ENCODE results near the gene MRPS26. TPM values are rescaled to one million over a fixed set of nuclear protein-coding genes. Genes with fewer than 3 reads are reported as not detected.

MRPS26 gene
- total and polyA plus RNA-seq, 2 of the 13 experiments (the other 11 are each of a cell fraction or from before 2014, with no cell fraction given) = 89.8 to 187 TPM

GRCh38 chr20:3042625-3043024 lies 3.2 kb upstream of the MRPS26 start (continued):
- TF ChIP-seq PAF1 (CRISPR knock-in tag; IDR thresholded peaks at IDR 0.05) = no peak
- no peak for TF ChIP-seq ZNF660 (CRISPR knock-in tag; IDR thresholded peaks at IDR 0.05; ENCODE audit: borderline replicate concordance, low read depth)
- no peak for TF ChIP-seq RXRB (CRISPR knock-in tag; IDR thresholded peaks at IDR 0.05; ENCODE audit: borderline replicate concordance)
- no peak for TF ChIP-seq MYPOP (CRISPR knock-in tag; IDR thresholded peaks at IDR 0.05)
- TF ChIP-seq ZNF552 (CRISPR knock-in tag; IDR thresholded peaks at IDR 0.05; ENCODE audit: borderline replicate concordance) = no peak
- peak; percentile 36 for TF ChIP-seq AGO2 (optimal IDR thresholded peaks at IDR 0.05; ENCODE audit: low read depth, low read length)
- TF ChIP-seq ZNF282 (IDR thresholded peaks at IDR 0.05; ENCODE audit: partially characterized antibody) = no peak
- TF ChIP-seq DBP (CRISPR knock-in tag; IDR thresholded peaks at IDR 0.05; ENCODE audit: not compliant biosample characterization) = no peak

GRCh38 chr20:3043322-3043721 lies 2.5 kb upstream of the MRPS26 start, which contains the start of gene GNRH2:
TSS of gene GNRH2 (plus strand) at chr20:3043622. CDS start at chr20:3044415, 793 bp downstream.
- FAIRE-seq (no peak), ATAC-seq (no peak), DNase-seq (ENCODE audit: low spot score) (no peak)
- H4K20me1 ChIP-seq (ENCODE audit: insufficient read depth, low read length) = no peaks in the 10 kb centered on the region
- H3K27me3 ChIP-seq (ENCODE audit: control insufficient read depth in 1 of 2, insufficient read depth in 2 of 2, low read length in 2 of 2) = no peaks in the 10 kb centered on the region; a peak in 1 of 5 replicates
- POLR2A ChIA-PET = no interaction called here
- no peak within 1 kb of the TSS for H3K4me2 ChIP-seq (ENCODE audit: low read depth, low read length)
- peaks cover 39% of the 10 kb centered on the region for H3K4me1 ChIP-seq (ENCODE audit: insufficient read depth, low read length)
- in situ Hi-C loops (cut with HindIII; ENCODE audit: extremely low pct_ligation_motif_present, low pct_unique_long_range_greater_than_20kb) = no loop called here
- H3K79me2 ChIP-seq (ENCODE audit: insufficient read depth, low read length) = peaks cover 18% of the 10 kb centered on the region
- H3K27ac ChIP-seq (ENCODE audit: extremely low read length, insufficient read depth, low read length) = no peak within 1 kb of the TSS
- BruUV-seq (replicated peaks) = no TSS peak
- H3K36me3 ChIP-seq (replicated peaks in 1 of 2; ENCODE audit: control insufficient read depth in 1 of 2, insufficient read depth in 2 of 2, low read length in 2 of 2) = peaks cover 21 to 31% of the 10 kb centered on the region in 2 experiments
- H3K9ac ChIP-seq (ENCODE audit: insufficient read depth, low read depth, low read length) = no peak within 1 kb of the TSS
- TF ChIP-seq ZNF225 (CRISPR knock-in tag; IDR thresholded peaks at IDR 0.05) = peak; percentile 15; the same call in 1 of the 2 replicates
- no peak for TF ChIP-seq TCF7 (IDR thresholded peaks at IDR 0.05; ENCODE audit: low read depth)
- intact Hi-C loops (cut with micrococcal nuclease; ENCODE audit: unreplicated experiment) = loop anchor here (10.0 kb wide), 1 partner anchor 129 kb away; no protein-coding TSS in a partner anchor
- H2AFZ ChIP-seq (ENCODE audit: low read length) = no peak within 1 kb of the TSS
- no peaks in the 10 kb centered on the region for H3K9me3 ChIP-seq (ENCODE audit: low read length)
- 87% methylated on average over 3 of the region's 3 CpGs for WGBS (ENCODE audit: low lambda C conversion rate)
- CTCF ChIA-PET (ENCODE audit: low intra/inter-chr PET ratio, low total read pairs) = no interaction called here
- H3K4me3 ChIP-seq (replicated peaks in 1 of 3; ENCODE audit: insufficient read depth in 1 of 3, low read depth in 2 of 3, low read length in 3 of 3) = no peak within 1 kb of the TSS
